Type B pancreatic cell (in vitro differentiated cells): ENCODE results near the gene PHYKPL. TPM values are rescaled to one million over a fixed set of nuclear protein-coding genes. Genes with fewer than 3 reads are reported as not detected.

ENCODE experiments used
- DNase-seq: peaks from one replicate; pipeline ENCODE4 v3.0.0; 2021; ENCODE audit warnings: mixed read lengths; ENCODE audit not compliant: unreplicated experiment; ENCODE audit errors: extremely low spot score
- H3K27ac Mint-ChIP-seq: 2 replicates; pipeline ENCODE4 v1.8.0; 2021; ENCODE audit warnings: mild to moderate bottlenecking, mixed read lengths
- H3K27me3 Mint-ChIP-seq: 2 replicates; pipeline ENCODE4 v1.8.0; 2021; ENCODE audit warnings: mixed read lengths
- H3K36me3 Mint-ChIP-seq: 2 replicates; pipeline ENCODE4 v1.8.0; 2021; ENCODE audit warnings: mixed read lengths
- H3K4me1 Mint-ChIP-seq: one replicate; pipeline ENCODE4 v1.8.0; 2021; ENCODE audit warnings: mixed read lengths; ENCODE audit not compliant: unreplicated experiment
- H3K4me3 Mint-ChIP-seq: 2 replicates; pipeline ENCODE4 v1.8.0; 2021; ENCODE audit warnings: mild to moderate bottlenecking, mixed read lengths
- H3K9me3 Mint-ChIP-seq: 2 replicates; pipeline ENCODE4 v1.8.0; 2021; ENCODE audit warnings: mixed read lengths
- CTCF ChIP-seq: fragments of 200-600 bp; sonication (generic); conservative IDR thresholded peaks from 2 replicates; pipeline ENCODE4 v1.5.0; 2021; ENCODE audit warnings: antibody characterized with exemption, mild to moderate bottlenecking
- total RNA-seq: library from RNA; stranded (reverse); gene quantifications from 2 replicates; pipeline ENCODE4 v1.2.1, GENCODE V29; 2021; ENCODE audit warnings: low replicate concordance

PHYKPL gene
- total RNA-seq, 1 donor from 2014 or later = 76.2 TPM

DNA sequence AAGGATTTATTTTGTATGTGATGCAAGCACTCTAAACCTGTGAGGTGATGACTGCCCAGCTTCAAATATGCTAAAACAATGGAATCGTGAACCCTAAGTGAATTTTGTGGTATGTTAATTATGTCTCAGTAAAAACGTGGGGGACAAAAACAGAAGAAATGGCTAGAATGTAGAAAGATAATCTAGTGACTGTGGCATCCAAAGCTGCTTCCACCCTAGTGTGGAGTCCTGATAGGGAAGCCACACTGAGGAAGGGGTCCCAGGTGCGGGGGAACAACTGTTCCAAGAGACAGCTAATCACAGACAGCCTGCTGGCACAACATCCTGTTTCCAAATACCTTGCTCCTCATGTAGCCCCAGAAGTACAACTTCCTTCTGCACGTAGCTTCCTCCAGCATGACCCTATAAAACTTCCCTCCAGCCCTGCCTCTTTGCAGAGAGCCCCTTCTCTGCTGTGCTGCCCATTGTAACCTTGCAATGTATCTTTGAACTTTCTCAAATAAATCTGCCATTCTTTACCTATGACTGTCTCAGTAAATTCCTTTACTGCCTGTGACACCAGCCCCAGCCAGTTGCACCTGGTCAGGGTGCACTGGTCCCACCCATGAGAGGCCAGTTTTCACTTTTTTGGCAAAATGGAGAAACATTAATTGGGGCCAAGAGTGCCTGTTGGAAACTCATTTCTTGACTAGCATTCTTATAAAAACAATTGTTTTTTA is 50.3 kb downstream of the PHYKPL start:
- no peaks in the 10 kb centered on the region for H3K36me3 Mint-ChIP-seq
- no peaks in the 10 kb centered on the region for H3K4me1 Mint-ChIP-seq
- no peaks in the 10 kb centered on the region for H3K9me3 Mint-ChIP-seq
- H3K27ac Mint-ChIP-seq = no peak overlapping the region
- no peak for TF ChIP-seq CTCF
- H3K4me3 Mint-ChIP-seq = no peak overlapping the region
- H3K27me3 Mint-ChIP-seq = peaks cover 6% of the 10 kb centered on the region
- DNase-seq = no peak

- Mint-ChIP-seq H3K9me3 (no peaks in the 10 kb centered on the region), H3K4me3 (no peak overlapping the region), H3K27ac (no peak overlapping the region), H3K4me1 (no peaks in the 10 kb centered on the region), H3K27me3 (peaks cover 6% of the 10 kb centered on the region), H3K36me3 (no peaks in the 10 kb centered on the region)
- no peak for TF ChIP-seq CTCF
- DNase-seq = no peak
These were observed 52.3 kb downstream of the PHYKPL start for GRCh38 chr5:178180141-178180863.

DNA sequence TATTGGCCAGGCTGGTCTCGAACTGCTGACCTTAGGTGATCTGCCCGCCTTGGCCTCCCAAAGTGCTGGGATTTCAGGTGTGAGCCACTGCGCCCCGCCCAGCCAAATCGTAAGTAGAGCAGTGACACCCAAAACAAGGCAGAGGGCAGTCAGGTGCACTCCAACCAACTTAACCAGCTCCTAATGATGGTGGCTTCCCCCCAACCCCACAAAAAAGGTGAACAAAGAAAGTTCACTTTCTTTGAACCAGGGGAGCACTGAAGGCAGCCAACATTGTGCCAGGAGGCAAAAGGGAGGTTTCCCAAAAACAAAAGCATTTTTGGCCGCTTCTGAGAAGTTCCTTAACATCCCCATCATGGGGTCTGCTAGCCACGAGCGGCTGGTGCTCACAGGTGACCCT is 55.0 kb downstream of the PHYKPL start:
- H3K4me1 Mint-ChIP-seq = no peaks in the 10 kb centered on the region
- no peak overlapping the region for H3K27ac Mint-ChIP-seq
- no peak for DNase-seq
- no peak overlapping the region for H3K4me3 Mint-ChIP-seq
- H3K27me3 Mint-ChIP-seq = peaks cover 6% of the 10 kb centered on the region
- H3K9me3 Mint-ChIP-seq = no peaks in the 10 kb centered on the region
- H3K36me3 Mint-ChIP-seq = no peaks in the 10 kb centered on the region
- TF ChIP-seq CTCF = no peak

GRCh38 chr5:178176791-178177190 is 55.8 kb downstream of the PHYKPL start:
- H3K27me3 Mint-ChIP-seq = peaks cover 6% of the 10 kb centered on the region
- no peak for TF ChIP-seq CTCF
- no peaks in the 10 kb centered on the region for H3K9me3 Mint-ChIP-seq
- H3K4me3 Mint-ChIP-seq = no peak overlapping the region
- H3K4me1 Mint-ChIP-seq = no peaks in the 10 kb centered on the region
- H3K27ac Mint-ChIP-seq = no peak overlapping the region
- DNase-seq = no peak
- H3K36me3 Mint-ChIP-seq = no peaks in the 10 kb centered on the region

GRCh38 chr5:178174456-178174855 is 58.1 kb downstream of the PHYKPL start:
- no peak for DNase-seq
- H3K4me1 Mint-ChIP-seq = no peaks in the 10 kb centered on the region
- peak overlapping the region; percentile 7 for H3K27ac Mint-ChIP-seq
- no peaks in the 10 kb centered on the region for H3K9me3 Mint-ChIP-seq
- no peak for TF ChIP-seq CTCF
- no peak overlapping the region for H3K4me3 Mint-ChIP-seq
- peaks cover 5% of the 10 kb centered on the region for H3K27me3 Mint-ChIP-seq
- H3K36me3 Mint-ChIP-seq = no peaks in the 10 kb centered on the region
